ENCODE measurements around the gene EFCAB7.

- TF ChIP-seq CTCF (IDR thresholded peaks at IDR 0.05; ENCODE audit: low read depth, low read length) = no peak
- no peak for TF ChIP-seq EZH2phosphoT487 (IDR thresholded peaks at IDR 0.05; ENCODE audit: low read depth)
These were observed 13.7 kb downstream of the EFCAB7 start for GRCh38 chr1:63537006-63537405.

Data from OCI-LY3 (cell line).